Fibroblast of the conjunctiva (primary cell): Measurements from ENCODE around the gene PPP1R15B.

Experiments used
- DNase-seq: peaks from one replicate; pipeline ENCODE4 v3.0.0-alpha.2; 2010; ENCODE audit warnings: low read depth

Gene PPP1R15B

GRCh38 chr1:204400882-204401510, 10.6 kb downstream of the PPP1R15B start:
- DNase-seq, result no peak

GRCh38 chr1:204398197-204399125, 13.2 kb downstream of the PPP1R15B start:
- peak; percentile 65 for DNase-seq

- DNase-seq, result no peak
Measured at GRCh38 chr1:204396015-204396583, 15.5 kb downstream of the PPP1R15B start.

GRCh38 chr1:204391629-204392028, 20.0 kb downstream of the PPP1R15B start:
- no peak for DNase-seq

GRCh38 chr1:204390751-204391466, 20.7 kb downstream of the PPP1R15B start:
- DNase-seq, result no peak

GRCh38 chr1:204385727-204386126, 25.9 kb downstream of the PPP1R15B start:
- no peak for DNase-seq

- DNase-seq, result no peak
Measured at GRCh38 chr1:204384636-204385352, 26.8 kb downstream of the PPP1R15B start.

- no peak for DNase-seq
Measured at GRCh38 chr1:204383163-204383904, 28.3 kb downstream of the PPP1R15B start.

GRCh38 chr1:204382714-204383083, 28.9 kb downstream of the PPP1R15B start:
- DNase-seq, result no peak

GRCh38 chr1:204380293-204380831, 31.3 kb downstream of the PPP1R15B start:
- no peak for DNase-seq

GRCh38 chr1:204377800-204378668, 33.6 kb downstream of the PPP1R15B start:
- DNase-seq, result no peak

- no peak for DNase-seq
Measured at GRCh38 chr1:204376919-204377799, 34.5 kb downstream of the PPP1R15B start.

GRCh38 chr1:204376465-204376864, 35.2 kb downstream of the PPP1R15B start:
- DNase-seq, result no peak

GRCh38 chr1:204373911-204374310, 37.7 kb downstream of the PPP1R15B start:
- no peak for DNase-seq

GRCh38 chr1:204370176-204370575, 41.4 kb downstream of the PPP1R15B start:
- DNase-seq, result no peak

- DNase-seq, result no peak
Measured at GRCh38 chr1:204368996-204369726, 42.5 kb downstream of the PPP1R15B start.

- no peak for DNase-seq
Measured at GRCh38 chr1:204367956-204368355, 43.7 kb downstream of the PPP1R15B start.
